Activated CD8-positive, alpha-beta T cell treated with anti-CD3 and anti-CD28 coated beads for 36 hours (primary cell): ENCODE measurements around the gene FRAT2. TPM values are rescaled to one million over a fixed set of nuclear protein-coding genes. Genes with fewer than 3 reads are reported as not detected.

Source experiments
- ATAC-seq: fragments of 200-7000 bp; cut with Tn5 transposase; one replicate; pipeline ENCODE4 v1.10.0; 2021; ENCODE audit warnings: mild to moderate bottlenecking, moderate library complexity
- CTCF ChIA-PET: fragments of 350-600 bp; sonication (Branson Sonifier 250); formaldehyde crosslinking; loops from one replicate; lab custom pipeline; 2021; ENCODE audit warnings: antibody characterized with exemption; lab: Charles Lee
- POLR2A ChIA-PET: fragments of 350-600 bp; sonication (Branson Sonifier 250); formaldehyde crosslinking; loops from one replicate; lab custom pipeline; 2021; ENCODE audit warnings: antibody characterized with exemption; lab: Charles Lee
- DNase-seq: peaks from one replicate; pipeline ENCODE4 v3.0.0-alpha.2; 2020
- H3K27ac Mint-ChIP-seq: one replicate; pipeline ENCODE4 v1.8.0; 2021; ENCODE audit warnings: mild to moderate bottlenecking, mixed read lengths
- H3K27me3 Mint-ChIP-seq: one replicate; pipeline ENCODE4 v1.8.0; 2021; ENCODE audit warnings: mixed read lengths
- H3K36me3 Mint-ChIP-seq: one replicate; pipeline ENCODE4 v1.8.0; 2021; ENCODE audit warnings: low read depth, mixed read lengths
- H3K4me1 Mint-ChIP-seq: one replicate; pipeline ENCODE4 v1.8.0; 2021; ENCODE audit warnings: low read depth, mixed read lengths
- H3K4me3 Mint-ChIP-seq: one replicate; pipeline ENCODE4 v1.8.0; 2021; ENCODE audit warnings: mild to moderate bottlenecking, moderate library complexity, mixed read lengths
- H3K9me3 Mint-ChIP-seq: one replicate; pipeline ENCODE4 v1.8.0; 2021; ENCODE audit warnings: mixed read lengths
- CTCF ChIP-seq: fragments of 200-600 bp; IDR thresholded peaks from one replicate; pipeline ENCODE4 v1.8.0; 2022; ENCODE audit warnings: antibody characterized with exemption, mild to moderate bottlenecking
- intact Hi-C: fragments of 100-400 bp; cut with micrococcal nuclease; formaldehyde crosslinking; loops from one replicate; pipeline ENCODE4 v1.10.0; 2022
- total RNA-seq, 2 experiments: library from RNA; stranded (reverse); gene quantifications; one replicate each; pipeline ENCODE4 v1.2.3, GENCODE V29; 2021

The FRAT2 gene
- total RNA-seq, 2 experiments from 2014 or later: 5.6 to 6.4 TPM

GRCh38 chr10:97311111-97311626 is 23.4 kb downstream of the FRAT2 start:
- DNase-seq (no peak), ATAC-seq (no peak)
- no peaks in the 10 kb centered on the region for H3K4me1 Mint-ChIP-seq
- intact Hi-C loops: no loop called here
- H3K27me3 Mint-ChIP-seq: no peaks in the 10 kb centered on the region
- H3K36me3 Mint-ChIP-seq: no peaks in the 10 kb centered on the region
- no peak overlapping the region for H3K4me3 Mint-ChIP-seq
- TF ChIP-seq CTCF: no peak
- no peak overlapping the region for H3K27ac Mint-ChIP-seq
- ChIA-PET CTCF (interaction anchor here (0.6 kb wide), 1 partner anchor 1222 kb away, joined by 3 read pairs; no protein-coding TSS in a partner anchor), POLR2A (no interaction called here)
- H3K9me3 Mint-ChIP-seq: no peaks in the 10 kb centered on the region

GRCh38 chr10:97307866-97308780 is 26.4 kb downstream of the FRAT2 start:
- ATAC-seq: no peak
- DNase-seq: no peak
- CTCF ChIA-PET: interaction anchor here (1.0 to 1.3 kb wide), 2 partner anchors 29 to 74 kb away, joined by 3 to 5 read pairs; no protein-coding TSS in a partner anchor

GRCh38 chr10:97307441-97307840 is 27.1 kb downstream of the FRAT2 start:
- no peak for TF ChIP-seq CTCF
- no peak for DNase-seq
- H3K27me3 Mint-ChIP-seq: no peaks in the 10 kb centered on the region
- no peaks in the 10 kb centered on the region for H3K36me3 Mint-ChIP-seq
- CTCF ChIA-PET: interaction anchor here (1.3 kb wide), 1 partner anchor 29 kb away, joined by 3 read pairs; no protein-coding TSS in a partner anchor
- H3K4me3 Mint-ChIP-seq: no peak overlapping the region
- POLR2A ChIA-PET: no interaction called here
- H3K4me1 Mint-ChIP-seq: no peaks in the 10 kb centered on the region
- intact Hi-C loops: no loop called here
- ATAC-seq: no peak
- no peak overlapping the region for H3K27ac Mint-ChIP-seq
- no peaks in the 10 kb centered on the region for H3K9me3 Mint-ChIP-seq

More at GRCh38 chr10:97307866-97308780, 26.4 kb downstream of the FRAT2 start:
- intact Hi-C loops: no loop called here
- no peaks in the 10 kb centered on the region for H3K9me3 Mint-ChIP-seq
- no peaks in the 10 kb centered on the region for H3K4me1 Mint-ChIP-seq
- no peaks in the 10 kb centered on the region for H3K27me3 Mint-ChIP-seq
- H3K4me3 Mint-ChIP-seq: no peak overlapping the region
- H3K27ac Mint-ChIP-seq: no peak overlapping the region
- H3K36me3 Mint-ChIP-seq: no peaks in the 10 kb centered on the region
- POLR2A ChIA-PET: no interaction called here
- TF ChIP-seq CTCF: no peak

- ATAC-seq (no peak), DNase-seq (no peak)
- Mint-ChIP-seq H3K27me3 (no peaks in the 10 kb centered on the region), H3K27ac (no peak overlapping the region), H3K36me3 (no peaks in the 10 kb centered on the region), H3K4me1 (no peaks in the 10 kb centered on the region), H3K9me3 (no peaks in the 10 kb centered on the region), H3K4me3 (no peak overlapping the region)
- ChIA-PET POLR2A (interaction anchor here (0.7 kb wide), 1 partner anchor 84 kb away, joined by 3 read pairs; no protein-coding TSS in a partner anchor), CTCF (no interaction called here)
- no peak for TF ChIP-seq CTCF
- intact Hi-C loops: no loop called here
These were observed 32.3 kb downstream of the FRAT2 start for GRCh38 chr10:97302088-97302791.
